ENCODE data around the gene EEFSEC. TPM values are rescaled to one million over a fixed set of nuclear protein-coding genes. Genes with fewer than 3 reads are reported as not detected.

EEFSEC gene
- total RNA-seq, 1 experiment from 2014 or later, result 15.4 TPM

DNA sequence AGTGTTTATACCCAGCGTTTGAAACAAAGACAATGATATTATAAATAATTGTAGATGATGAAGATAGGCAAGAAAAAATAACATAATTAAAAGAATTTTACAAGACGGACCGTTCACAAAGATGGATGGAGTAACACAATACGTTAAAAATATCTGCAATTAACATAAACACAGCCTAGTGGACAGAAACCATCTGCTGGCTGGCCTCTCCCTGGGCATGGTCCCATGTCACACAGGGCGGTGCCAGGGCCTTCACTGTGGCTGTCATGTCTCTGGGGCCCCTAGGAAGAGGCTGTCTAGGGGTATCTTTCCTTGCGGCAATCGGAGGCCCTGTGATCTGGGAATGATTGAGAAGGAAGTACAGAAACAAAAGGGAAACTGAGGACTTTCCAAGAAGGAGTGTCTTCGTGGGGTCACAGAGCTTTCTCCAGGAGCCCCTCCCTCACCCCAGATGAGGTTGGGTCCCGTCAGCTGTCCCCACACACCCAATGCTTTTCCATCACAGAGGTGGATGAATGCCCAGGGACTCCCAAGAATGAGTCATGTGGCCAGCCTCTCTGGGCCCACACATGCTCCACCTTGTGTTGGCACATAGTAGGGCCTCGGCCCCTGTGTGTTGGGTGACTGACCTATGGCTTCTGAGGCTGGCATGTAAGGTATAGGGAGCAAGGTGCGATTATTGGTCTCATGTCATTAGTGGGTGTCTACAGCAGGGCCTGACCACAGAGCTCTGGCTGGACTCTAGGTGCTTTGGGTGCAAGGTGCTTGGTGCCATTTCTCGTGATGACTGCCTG, 226.3 kb downstream of the EEFSEC start:
- no peak for DNase-seq (ENCODE audit: low read depth, low spot score)
- Histone ChIP-seq H3K4me1 (ENCODE audit: control insufficient read depth, insufficient read depth, low read length) (peaks cover 36% of the 10 kb centered on the region), H3K27me3 (ENCODE audit: control insufficient read depth, insufficient read depth, low read length) (no peaks in the 10 kb centered on the region), H3K27ac (ENCODE audit: low read length) (peak overlapping the region; percentile 67; the same call in 1 of the 2 replicates), H3K36me3 (ENCODE audit: control insufficient read depth, insufficient read depth, low read length) (no peaks in the 10 kb centered on the region), H3K9me3 (ENCODE audit: control insufficient read depth, insufficient read depth, low read depth, low read length) (no peaks in the 10 kb centered on the region), H3K4me3 (ENCODE audit: low read depth in 2 of 2, low read length in 2 of 2) (no peak overlapping the region)
- intact Hi-C loops (cut with micrococcal nuclease; ENCODE audit: unreplicated experiment) (no loop called here), in situ Hi-C loops (cut with HindIII; ENCODE audit: low pct_unique_long_range_greater_than_20kb, low sequenced_read_pairs) (no loop called here)
- no peak for ATAC-seq
- ChIA-PET CTCF (no interaction called here), POLR2A (no interaction called here)
- BruUV-seq (replicated peaks), result no TSS peak
- TF ChIP-seq, protein P1, sequence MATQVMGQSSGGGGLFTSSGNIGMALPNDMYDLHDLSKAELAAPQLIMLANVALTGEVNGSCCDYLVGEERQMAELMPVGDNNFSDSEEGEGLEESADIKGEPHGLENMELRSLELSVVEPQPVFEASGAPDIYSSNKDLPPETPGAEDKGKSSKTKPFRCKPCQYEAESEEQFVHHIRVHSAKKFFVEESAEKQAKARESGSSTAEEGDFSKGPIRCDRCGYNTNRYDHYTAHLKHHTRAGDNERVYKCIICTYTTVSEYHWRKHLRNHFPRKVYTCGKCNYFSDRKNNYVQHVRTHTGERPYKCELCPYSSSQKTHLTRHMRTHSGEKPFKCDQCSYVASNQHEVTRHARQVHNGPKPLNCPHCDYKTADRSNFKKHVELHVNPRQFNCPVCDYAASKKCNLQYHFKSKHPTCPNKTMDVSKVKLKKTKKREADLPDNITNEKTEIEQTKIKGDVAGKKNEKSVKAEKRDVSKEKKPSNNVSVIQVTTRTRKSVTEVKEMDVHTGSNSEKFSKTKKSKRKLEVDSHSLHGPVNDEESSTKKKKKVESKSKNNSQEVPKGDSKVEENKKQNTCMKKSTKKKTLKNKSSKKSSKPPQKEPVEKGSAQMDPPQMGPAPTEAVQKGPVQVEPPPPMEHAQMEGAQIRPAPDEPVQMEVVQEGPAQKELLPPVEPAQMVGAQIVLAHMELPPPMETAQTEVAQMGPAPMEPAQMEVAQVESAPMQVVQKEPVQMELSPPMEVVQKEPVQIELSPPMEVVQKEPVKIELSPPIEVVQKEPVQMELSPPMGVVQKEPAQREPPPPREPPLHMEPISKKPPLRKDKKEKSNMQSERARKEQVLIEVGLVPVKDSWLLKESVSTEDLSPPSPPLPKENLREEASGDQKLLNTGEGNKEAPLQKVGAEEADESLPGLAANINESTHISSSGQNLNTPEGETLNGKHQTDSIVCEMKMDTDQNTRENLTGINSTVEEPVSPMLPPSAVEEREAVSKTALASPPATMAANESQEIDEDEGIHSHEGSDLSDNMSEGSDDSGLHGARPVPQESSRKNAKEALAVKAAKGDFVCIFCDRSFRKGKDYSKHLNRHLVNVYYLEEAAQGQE (IDR thresholded peaks at IDR 0.05; ENCODE audit: insufficient read depth in 1 of 2, low read depth in 2 of 2, low read length in 1 of 2), result no peak
- TF ChIP-seq TCF7L2 (IDR thresholded peaks at IDR 0.05; ENCODE audit: low read depth, low read length) (no peak), SIN3A (IDR thresholded peaks at IDR 0.05; ENCODE audit: borderline replicate concordance, insufficient read depth, low read depth, low read length) (no peak), POLR2AphosphoS5 (IDR thresholded peaks at IDR 0.05; ENCODE audit: low read depth, low read length) (no peak)
- TF ChIP-seq, protein P2, sequence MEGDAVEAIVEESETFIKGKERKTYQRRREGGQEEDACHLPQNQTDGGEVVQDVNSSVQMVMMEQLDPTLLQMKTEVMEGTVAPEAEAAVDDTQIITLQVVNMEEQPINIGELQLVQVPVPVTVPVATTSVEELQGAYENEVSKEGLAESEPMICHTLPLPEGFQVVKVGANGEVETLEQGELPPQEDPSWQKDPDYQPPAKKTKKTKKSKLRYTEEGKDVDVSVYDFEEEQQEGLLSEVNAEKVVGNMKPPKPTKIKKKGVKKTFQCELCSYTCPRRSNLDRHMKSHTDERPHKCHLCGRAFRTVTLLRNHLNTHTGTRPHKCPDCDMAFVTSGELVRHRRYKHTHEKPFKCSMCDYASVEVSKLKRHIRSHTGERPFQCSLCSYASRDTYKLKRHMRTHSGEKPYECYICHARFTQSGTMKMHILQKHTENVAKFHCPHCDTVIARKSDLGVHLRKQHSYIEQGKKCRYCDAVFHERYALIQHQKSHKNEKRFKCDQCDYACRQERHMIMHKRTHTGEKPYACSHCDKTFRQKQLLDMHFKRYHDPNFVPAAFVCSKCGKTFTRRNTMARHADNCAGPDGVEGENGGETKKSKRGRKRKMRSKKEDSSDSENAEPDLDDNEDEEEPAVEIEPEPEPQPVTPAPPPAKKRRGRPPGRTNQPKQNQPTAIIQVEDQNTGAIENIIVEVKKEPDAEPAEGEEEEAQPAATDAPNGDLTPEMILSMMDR (IDR thresholded peaks at IDR 0.05), result no peak

DNA sequence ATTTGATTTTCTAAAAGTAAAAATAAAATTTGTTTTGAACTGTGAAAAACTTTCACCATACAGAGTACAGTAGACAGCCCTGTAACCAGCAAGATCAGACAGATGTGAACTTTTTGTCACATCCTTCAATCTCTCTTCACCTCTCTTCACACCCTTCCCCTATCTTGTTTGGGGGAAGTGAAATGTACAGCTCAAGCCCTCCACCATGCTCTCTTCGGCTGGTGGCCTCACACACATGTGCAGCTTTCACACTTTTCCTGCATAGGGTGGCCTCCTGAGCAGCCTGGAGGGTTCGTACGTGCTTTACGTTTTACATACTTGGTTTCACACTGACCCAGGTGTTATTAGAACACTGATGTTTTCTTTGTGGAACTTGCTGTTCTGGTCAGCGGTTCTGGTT, 227.0 kb downstream of the EEFSEC start:
- CTCF ChIA-PET, result no interaction called here
- DNase-seq (ENCODE audit: low read depth, low spot score), result no peak
- Histone ChIP-seq H3K9me3 (ENCODE audit: control insufficient read depth, insufficient read depth, low read depth, low read length) (no peaks in the 10 kb centered on the region), H3K27ac (ENCODE audit: low read length) (peak overlapping the region; percentile 67; the same call in 1 of the 2 replicates), H3K36me3 (ENCODE audit: control insufficient read depth, insufficient read depth, low read length) (no peaks in the 10 kb centered on the region), H3K27me3 (ENCODE audit: control insufficient read depth, insufficient read depth, low read length) (no peaks in the 10 kb centered on the region), H3K4me3 (ENCODE audit: low read depth in 2 of 2, low read length in 2 of 2) (no peak overlapping the region), H3K4me1 (ENCODE audit: control insufficient read depth, insufficient read depth, low read length) (peaks cover 43% of the 10 kb centered on the region)
- TF ChIP-seq TCF7L2 (IDR thresholded peaks at IDR 0.05; ENCODE audit: low read depth, low read length), result no peak
- TF ChIP-seq SIN3A (IDR thresholded peaks at IDR 0.05; ENCODE audit: borderline replicate concordance, insufficient read depth, low read depth, low read length), result no peak
- TF ChIP-seq, protein P1 (IDR thresholded peaks at IDR 0.05; ENCODE audit: insufficient read depth in 1 of 2, low read depth in 2 of 2, low read length in 1 of 2), result no peak
- TF ChIP-seq, protein P2 (IDR thresholded peaks at IDR 0.05), result no peak
- TF ChIP-seq POLR2AphosphoS5 (IDR thresholded peaks at IDR 0.05; ENCODE audit: low read depth, low read length), result no peak
- in situ Hi-C loops (cut with HindIII; ENCODE audit: low pct_unique_long_range_greater_than_20kb, low sequenced_read_pairs), result no loop called here
- BruUV-seq (replicated peaks), result no TSS peak
- no peak for ATAC-seq
- intact Hi-C loops (cut with micrococcal nuclease; ENCODE audit: unreplicated experiment), result no loop called here
- POLR2A ChIA-PET, result no interaction called here

Measured in Panc1 (cell line).